ENCODE measurements around the gene GJA1.
"Not testable (repeated sequence)": the region's sequence is repeated elsewhere in the genome, so short reads cannot be mapped to it uniquely, and the experiment has no call there.

GJA1 gene

DNA sequence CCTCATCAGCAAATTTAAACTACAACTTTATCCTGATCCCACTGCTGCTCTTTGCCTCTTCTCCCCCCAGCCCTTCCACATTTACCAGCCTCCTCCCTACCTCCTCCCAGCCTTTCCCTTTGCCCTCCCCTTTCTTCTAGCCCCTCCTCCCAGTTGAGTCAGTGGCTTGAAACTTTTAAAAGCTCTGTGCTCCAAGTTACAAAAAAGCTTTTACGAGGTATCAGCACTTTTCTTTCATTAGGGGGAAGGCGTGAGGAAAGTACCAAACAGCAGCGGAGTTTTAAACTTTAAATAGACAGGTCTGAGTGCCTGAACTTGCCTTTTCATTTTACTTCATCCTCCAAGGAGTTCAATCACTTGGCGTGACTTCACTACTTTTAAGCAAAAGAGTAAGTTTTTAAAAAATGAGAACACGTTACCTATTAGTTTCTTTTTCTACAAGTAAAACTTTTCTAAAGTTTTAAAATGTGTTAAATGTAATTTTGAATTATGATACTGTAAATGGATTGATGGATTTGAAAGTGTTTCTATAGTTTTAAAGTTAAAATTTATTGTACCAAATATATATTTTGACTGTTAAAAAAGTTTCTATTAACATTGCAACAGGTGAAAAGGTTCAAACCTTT, at the start of gene GJA1:
Gene GJA1, plus strand, starts transcription at position 203 of the 626 bp plus-strand sequence. CDS start 11,202 bp downstream, outside the sequence.
- DNase-seq (ENCODE audit: low spot score): no peak

DNA sequence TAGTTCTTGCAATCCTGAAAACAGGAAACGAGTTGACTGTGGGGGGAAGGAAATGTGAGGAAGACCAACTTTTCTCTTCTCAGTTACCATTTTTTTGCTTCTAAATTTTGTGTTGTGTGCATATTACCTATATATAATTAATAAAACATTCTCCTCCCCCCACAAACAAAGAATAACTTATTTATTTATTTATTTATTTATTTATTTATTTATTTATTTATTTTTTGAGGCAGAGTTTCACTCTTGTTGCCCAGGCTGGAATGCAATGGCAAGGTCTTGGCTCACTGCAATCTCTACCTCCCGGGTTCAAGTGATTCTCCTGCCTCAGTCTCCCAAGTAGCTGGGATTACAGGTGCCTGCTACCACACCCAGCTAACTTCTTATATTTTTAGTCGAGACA, 48.9 kb upstream of the GJA1 start:
- DNase-seq (ENCODE audit: low spot score): not testable (repeated sequence)

DNA sequence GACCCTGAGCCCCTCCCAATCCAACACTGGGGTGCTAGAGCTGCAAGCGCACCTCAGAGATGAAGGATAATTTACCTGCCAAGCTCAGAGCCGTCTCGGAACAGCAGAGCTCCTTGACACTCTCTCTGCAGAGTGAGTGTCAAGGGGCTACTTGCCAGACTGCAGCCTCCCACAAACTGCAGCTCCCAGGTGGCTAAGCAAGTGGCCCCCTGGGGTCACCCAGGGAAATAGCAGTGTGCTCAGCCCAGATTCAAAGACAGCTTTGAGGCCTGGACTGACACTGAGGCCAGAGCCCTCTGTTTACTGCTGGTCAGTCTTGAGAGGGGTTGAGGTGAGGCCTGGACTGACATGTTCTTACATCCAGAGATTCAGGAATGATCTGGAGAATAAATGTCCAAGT, 46.0 kb upstream of the GJA1 start:
- no peak for DNase-seq (ENCODE audit: low spot score)

DNA sequence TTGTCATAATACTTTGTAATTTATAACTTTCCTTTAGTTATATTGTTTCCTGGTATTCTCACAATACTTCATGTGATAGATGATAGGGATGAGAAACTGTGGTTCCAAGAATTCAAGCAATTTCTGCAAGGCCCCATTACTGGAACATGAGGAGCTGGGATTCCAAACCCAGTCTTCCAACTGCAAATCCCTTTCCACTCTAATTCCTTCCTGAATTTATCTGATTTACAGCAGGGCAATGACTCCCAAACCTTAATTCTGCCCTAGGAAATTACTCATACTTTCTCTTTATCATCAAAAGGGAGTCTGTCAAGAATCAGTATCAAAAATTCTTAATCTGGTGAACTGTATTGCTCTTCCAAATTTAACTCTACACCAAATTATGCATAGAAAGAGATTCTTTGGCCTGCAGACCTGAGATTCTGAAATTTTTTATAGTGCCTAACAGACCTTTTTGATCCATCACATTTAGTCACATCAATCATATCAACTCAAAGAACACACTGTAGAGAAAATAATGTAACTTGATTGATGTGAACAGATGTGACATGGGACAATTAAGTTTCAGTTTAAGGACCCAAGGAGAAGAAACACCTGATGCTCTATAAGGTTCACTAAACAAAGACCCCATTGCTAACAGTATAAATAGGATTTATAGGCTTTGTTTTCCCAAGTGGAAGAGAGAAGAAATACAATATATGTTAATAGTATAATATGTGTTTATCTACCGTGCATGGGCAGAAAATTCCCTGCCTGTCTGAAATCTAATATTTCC, 41.5 kb upstream of the GJA1 start:
- no peak for DNase-seq (ENCODE audit: low spot score)

DNA sequence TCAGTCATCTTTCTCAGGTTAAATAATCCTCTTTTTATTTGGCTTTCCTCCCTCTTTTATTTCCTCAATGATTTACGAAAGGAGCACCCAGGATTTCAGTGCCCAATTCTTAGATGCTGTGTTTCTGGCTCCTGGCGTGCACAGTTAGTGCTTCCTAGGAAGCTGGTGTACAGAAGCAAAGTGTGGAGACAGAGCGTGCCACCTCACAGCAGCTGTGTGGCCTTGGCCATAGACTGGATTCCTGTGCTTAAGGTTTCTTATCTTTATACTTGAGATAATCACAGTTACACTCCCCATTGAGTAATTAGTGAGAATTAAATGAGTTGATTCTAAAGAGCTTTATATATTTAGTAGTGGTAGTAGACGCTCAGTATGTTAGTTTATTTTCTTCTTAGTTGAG, 39.7 kb upstream of the GJA1 start:
- no peak for DNase-seq (ENCODE audit: low spot score)

DNA sequence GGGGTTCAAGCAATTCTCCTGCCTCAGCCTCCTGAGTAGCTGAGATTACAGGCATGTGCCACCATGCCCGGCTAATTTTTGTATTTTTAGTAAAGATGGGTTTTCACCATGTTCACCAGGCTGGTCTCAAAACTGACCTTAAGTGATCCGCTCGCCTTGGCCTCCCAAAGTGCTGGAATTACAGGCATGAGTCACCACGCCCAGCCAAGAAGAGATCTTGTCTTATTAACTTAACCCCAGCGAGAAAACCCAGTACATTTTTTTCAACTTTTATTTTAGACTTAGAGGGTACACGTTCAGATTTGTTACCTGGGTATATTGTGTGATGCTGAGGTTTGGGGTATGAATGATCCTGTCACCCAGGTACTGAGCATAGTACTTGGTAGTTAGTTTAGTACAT, 38.3 kb upstream of the GJA1 start:
- DNase-seq (ENCODE audit: low spot score): not testable (repeated sequence)

DNA sequence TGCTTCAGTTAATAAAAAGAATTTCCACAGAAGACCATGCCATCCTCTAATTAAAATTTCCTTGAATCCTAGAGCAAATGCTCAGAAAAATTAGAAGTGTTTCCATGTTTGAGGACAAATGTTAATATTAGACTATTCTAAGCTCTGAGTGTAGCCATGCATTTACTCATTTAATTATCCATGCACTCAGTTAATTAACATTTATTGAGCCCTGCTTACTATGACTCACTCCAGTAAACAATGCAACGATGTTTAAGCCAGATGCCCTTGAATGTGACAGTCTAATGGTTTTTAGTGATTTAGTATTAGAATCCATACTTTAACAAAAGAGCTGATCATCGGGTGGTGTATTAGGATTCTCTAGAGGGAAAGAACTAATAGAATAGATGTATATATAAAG, 37.3 kb upstream of the GJA1 start:
- DNase-seq (ENCODE audit: low spot score): no peak

DNA sequence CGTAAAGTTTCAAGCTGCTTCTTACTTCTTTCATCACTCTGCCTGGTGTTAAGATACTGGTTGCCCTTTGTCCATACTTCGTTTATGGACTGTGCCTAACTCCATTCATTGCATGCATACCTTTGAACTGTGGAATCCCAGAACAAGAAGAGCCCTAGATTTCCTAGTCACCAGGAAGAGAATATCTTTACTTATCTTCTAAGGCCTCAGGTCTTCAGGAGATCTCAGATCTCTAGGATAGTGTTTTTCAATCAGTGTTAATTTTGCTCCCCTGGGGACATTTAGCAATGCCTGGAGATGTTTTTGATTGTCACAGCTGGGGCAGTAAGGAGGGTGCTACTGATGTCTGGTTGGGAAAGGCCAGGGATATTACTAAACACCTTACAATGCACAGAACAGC, 35.5 kb upstream of the GJA1 start:
- no peak for DNase-seq (ENCODE audit: low spot score)

DNA sequence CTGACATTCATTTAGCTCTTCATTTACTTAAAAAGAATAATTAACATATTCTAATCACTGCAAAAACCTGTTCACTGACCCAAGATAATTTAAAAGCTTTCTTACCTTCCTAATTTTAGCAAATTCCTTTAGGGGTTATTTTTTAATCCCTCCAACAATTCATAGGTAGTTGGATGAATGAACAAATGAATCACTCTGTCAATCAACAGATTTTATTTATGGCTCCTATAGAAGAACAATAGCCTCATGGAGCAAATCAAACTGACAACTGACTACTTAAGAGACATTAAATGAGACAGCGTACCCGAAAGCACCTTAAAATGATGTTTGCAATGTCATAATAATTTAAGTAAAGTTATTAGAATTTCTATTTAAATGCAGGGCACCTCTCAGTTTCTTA, 31.5 kb upstream of the GJA1 start:
- DNase-seq (ENCODE audit: low spot score): no peak

DNA sequence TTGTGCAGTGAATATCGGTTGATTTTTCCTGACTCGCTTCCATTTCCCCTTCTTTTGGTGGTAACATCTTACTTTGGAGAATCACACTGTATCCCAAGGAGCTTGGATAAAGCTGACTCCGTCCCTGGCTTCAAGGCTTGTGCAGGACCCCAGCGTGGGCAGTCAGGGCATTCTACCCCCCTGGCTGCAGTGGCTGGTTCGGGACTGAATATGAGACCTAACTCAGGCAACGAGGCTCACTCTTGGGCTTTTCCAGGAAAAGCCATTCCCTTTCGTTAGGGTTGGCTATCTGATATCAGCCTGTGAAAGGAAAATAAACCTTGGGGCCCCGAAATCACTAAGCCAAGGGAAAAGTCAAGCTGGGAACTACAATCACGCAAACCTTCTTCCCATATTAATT, 30.1 kb upstream of the GJA1 start:
- DNase-seq (ENCODE audit: low spot score): no peak

DNA sequence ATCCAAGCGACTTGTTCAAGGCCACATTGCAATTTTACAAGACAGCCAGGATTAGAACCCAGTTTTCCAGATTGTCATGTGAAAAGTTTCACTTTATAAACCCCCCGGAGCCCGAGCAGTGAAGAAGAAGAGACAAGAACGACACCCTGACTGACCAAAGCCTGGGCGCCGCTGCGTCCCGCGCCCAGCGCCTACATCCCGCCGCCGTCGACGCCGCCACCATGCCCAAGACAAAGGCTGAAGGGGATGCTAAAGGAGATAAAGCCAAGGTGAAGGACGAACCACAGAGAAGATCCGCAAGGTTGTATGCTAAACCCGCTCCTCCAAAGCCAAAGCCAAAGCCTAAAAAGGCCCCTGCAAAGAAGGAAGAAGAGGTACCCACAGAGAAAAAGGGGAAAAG, 27.1 kb upstream of the GJA1 start:
- DNase-seq (ENCODE audit: low spot score): no peak

DNA sequence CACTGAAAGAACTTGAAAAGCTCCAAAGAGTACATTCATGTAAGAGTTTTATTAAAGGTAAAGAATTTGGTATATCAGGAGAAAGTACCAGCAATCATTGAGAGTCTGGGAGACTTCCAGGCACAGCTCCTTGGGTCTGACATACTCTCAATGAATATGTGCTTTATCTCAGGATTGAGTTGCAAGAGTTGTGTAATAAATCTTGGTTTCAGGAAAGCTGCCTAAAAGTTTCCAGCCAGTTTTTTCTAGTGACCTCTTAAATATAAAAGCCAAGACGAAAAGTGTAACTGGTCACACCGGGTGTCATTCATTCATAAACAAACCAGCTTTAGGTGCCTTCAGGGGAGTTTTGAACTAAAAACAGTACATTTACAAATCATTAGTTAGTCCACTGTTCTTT, 21.6 kb upstream of the GJA1 start:
- DNase-seq (ENCODE audit: low spot score): no peak

DNA sequence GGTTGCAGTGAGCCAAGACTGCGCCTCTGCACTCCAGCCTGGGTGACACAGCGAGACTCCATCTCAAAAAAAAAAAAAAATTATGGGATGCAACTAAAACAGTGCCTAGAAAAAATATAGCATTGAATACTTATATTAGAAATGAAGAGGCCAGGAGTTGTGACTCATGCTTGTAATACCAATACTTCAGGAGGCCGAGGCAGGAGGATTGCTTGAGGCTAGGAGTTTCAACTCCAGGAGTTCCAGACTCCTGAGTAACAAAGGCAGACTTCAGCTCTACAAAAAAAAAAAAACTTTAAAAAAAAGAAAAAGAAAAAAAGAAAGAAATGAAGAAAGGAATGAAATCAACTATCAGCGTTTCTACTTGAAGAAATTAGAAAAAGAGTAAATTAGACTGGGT, 17.1 kb upstream of the GJA1 start:
- DNase-seq (ENCODE audit: low spot score): no peak

DNA sequence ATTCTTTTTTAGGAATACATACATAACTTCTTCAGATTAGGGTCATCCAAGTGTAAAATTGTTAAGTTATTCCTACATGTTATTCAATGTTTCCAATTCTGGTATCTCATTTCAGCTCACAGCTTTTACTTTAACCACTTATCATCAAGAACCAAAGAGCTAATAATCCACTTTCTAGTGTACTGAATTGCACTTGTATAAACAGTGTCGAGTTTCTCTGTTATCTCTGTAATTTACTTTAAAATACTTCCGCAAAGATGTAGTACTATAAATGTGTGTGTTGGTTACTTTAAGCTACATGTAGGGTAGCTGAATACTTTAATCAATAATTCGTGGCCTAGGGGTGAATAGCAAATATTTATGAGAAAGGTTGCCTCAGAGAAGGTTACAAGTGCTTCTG, 8.8 kb upstream of the GJA1 start:
- no peak for DNase-seq (ENCODE audit: low spot score)

DNA sequence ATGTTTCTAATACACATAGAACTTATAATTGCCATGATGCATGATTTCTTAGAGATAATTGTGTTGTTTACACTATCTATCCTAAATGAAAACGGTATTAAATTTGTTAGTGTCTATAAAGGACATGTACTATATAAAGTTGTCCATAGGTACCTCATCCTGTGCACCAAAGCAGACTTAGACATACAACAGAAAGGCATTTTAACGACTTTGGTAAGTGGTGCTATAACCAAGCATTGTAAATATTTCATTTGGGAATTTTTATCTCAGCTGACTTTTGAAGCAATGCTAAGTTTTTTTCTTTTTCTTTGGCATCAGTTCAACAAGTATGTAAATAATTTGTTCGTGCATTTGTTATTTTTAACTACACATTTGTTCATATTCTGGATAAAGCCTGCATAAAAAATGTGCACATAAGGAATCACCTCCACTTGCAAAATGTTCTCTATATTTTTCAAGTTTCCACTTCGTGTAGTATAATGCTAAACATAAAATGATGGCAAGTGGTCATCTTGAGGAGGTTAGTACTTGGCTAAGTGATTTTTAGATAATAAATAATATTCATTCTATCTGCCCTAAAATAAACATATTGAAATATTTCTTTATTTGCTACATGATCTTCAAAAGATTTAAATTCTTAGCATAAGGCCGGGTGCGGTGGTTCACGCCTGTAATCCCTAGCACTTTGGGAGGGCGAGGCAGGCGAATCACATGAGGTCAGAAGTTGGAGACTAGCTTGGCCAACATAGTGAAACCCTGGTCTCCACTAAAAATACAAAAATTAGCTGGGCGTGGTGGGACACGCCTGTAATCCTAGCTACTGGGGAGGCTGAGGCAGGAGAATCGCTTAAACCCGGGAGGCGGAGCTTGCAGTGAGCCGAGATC, 6.3 kb upstream of the GJA1 start:
- no peak for DNase-seq (ENCODE audit: low spot score)

DNA sequence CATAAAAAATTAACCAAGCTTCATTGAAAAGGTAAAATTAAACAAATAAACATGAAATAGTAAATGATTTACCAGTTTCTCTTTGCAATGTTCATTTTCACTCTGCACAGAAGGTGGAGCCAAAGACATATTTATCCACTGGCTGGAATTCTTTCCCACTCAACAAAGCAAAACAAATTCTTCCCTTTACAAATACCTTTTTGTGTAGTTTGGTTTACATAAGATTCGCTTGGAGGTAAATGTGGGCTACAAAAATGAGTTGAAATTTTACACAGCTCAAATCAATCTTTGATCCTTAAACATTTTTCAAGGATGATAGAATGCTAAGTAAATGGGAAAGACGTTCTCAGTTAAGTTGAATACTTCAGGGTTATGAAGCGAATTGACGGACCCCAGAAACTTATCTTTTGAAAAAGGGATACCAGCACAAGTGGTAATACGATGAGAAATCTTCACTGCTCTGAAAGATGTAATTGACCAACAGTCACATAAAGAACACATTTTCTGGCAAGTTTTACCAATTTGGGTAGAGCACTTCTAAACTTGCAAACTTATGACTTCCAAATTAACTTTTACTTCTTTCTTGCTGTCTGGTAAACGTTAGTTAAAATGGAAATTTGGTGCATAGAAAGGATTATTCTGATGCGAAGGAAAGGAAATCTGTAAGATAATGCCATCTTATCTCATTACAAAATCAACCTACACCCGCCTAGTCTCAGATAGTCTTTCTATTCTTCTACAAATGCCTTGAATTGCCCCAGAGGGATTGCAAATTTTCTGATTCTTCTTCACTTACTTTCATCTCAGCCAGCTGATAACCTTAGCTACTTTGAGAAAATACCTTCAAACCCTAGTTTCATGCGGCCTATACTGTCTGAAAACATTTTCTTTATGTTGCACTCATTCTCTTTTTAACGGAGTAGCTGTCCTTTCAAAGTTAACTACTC, 4.7 kb upstream of the GJA1 start:
- DNase-seq (ENCODE audit: low spot score): no peak

DNA sequence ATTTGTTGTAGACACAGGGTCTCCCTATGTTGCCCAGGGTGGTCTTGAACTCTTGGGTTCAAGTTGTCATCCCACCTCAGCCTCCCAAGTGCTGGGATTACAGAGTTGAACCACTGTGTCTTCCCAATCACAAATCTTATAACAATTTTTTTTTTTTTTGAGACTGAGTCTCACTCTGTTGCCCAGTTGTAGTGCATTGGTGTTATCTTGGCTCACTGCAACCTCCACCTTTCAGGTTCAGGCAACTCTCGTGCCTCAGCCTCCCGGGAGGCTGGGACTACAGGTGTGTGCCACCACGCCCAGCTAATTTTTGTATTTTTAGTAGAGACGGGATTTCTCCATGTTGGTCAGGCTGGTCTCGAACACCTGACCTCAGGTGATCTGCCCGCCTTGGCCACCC, 3.7 kb upstream of the GJA1 start:
- DNase-seq (ENCODE audit: low spot score): not testable (repeated sequence)

DNA sequence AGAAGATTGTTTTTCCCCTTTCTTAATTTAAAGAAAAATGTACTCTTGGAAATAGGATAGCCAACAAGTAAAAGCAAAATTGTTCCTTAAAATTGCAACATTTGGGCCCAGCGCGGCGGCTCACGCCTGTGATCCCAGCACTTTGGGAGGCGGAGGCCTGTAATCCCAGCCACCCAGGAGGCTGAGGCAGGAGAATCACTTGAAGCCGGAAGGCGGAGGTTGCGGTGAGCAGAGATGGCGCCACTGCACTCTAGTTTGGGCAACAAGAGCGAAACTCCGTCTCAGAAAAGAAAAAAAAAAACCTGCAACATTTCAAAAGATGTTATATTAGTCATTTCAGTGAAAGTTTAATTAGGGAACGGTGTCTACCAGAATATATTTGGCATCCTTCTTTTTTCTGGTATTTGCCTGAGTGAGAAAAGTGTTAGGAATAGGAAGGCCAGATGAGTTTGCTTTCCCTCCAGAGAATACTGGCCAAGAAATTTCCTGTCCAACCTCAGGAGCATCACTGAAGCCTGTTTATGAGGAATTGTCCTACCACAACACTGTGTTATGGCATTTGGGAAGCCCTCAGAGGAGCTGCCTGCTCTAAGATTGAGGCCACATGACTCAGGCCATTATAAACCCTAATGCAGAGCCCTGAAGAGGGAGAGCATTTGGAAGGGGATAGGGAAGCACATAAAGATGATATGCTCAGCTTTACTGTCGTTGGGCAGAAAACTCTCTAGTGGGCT, 1.2 kb upstream of the GJA1 start:
- DNase-seq (ENCODE audit: low spot score): no peak

DNA sequence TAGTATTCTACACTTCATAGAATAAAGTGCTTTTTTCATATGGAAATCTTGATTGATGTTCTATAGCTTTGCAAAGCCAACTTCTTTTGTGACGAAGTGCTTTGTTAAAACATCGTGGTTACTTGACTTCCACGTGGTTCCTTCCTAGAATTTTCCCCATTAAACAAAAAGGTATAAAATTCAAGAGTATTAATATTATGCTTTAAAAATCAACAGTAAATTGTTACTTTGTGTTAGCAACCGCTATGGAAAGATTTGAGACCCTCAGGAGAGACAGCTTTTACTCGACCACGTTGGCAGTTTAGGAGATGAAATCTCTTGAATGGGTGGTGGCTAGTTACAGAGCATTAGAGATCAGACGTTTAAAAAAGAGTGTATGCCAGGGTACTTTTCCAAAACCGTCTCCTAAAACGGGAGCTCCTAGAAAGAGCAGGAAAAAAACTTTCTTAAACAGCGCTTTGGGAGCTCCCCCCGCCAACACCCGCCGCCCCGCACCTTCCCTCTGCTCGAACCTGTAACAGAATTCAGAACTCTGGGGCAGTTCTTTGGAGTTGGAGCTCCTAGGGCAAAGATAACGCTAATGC, 920 bp downstream of the GJA1 start:
- DNase-seq (ENCODE audit: low spot score): no peak

DNA sequence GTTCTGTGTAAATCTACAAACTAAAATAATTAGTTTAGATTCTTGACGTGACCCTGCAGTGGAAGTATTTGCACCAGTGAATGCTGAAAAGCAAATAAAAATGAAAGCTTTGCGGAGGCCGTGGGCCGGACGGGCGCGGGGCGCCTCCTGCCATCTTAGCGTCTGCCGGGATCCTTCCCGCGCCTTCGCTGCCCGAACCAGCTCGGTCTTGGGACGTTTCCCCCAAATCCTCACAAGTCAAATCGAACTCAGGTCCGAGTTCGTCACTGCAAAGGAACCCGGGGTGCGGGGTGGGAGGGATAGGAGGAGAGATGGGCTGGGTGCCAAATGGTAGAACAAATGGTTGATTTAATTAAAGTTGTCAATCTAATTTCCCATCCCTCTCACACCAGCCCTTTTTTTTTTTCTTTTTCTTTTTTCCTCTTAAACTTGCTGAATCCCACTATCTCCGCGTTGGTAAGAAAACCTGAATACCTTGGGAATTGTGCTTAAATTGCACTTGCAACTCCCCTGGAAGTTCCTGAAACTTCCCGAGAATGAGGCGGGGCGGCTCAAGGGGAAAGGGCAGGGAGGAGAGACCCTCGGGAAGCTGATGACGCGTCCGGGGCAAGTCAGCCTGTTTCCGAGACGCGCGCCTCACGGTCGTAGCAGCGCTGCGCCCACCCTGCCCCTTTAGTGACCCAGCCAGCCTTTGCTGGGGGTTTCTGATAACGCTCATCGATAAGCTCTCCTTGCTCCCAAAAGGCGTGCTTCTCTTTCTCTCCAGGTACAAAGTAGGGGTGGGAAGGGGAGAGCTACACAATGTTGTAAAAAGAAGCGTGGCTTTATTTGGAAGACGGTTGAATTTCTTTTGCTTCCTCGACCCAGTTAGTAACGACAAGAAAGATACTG, 1.8 kb downstream of the GJA1 start:
- DNase-seq (ENCODE audit: low spot score): no peak
